ENCODE measurements around the gene TULP4.
A peak's percentile ranks its signal among the peaks of the same experiment; 100 is the strongest.
"Not testable (repeated sequence)": the region's sequence is repeated elsewhere in the genome, so short reads cannot be mapped to it uniquely, and the experiment has no call there.

TULP4 gene

GRCh38 chr6:158398252-158399024, 86.2 kb downstream of the TULP4 start:
- FAIRE-seq = no peak

- no peak for FAIRE-seq
These were observed 86.9 kb downstream of the TULP4 start for GRCh38 chr6:158399040-158399700.

- no peak for FAIRE-seq
These were observed 89.9 kb downstream of the TULP4 start for GRCh38 chr6:158402184-158402583.

GRCh38 chr6:158405321-158405831, 93.1 kb downstream of the TULP4 start:
- FAIRE-seq = not testable (repeated sequence)

GRCh38 chr6:158405933-158406332, 93.7 kb downstream of the TULP4 start:
- FAIRE-seq = no peak

- no peak for FAIRE-seq
These were observed 94.5 kb downstream of the TULP4 start for GRCh38 chr6:158406736-158407135.

GRCh38 chr6:158408013-158408412, 95.7 kb downstream of the TULP4 start:
- FAIRE-seq = no peak

- FAIRE-seq = peak; percentile 87
These were observed 96.4 kb downstream of the TULP4 start for GRCh38 chr6:158408552-158409130.

- FAIRE-seq = no peak
These were observed 97.2 kb downstream of the TULP4 start for GRCh38 chr6:158409451-158409850.

GRCh38 chr6:158410784-158411183, 98.5 kb downstream of the TULP4 start:
- no peak for FAIRE-seq

- no peak for FAIRE-seq
These were observed 99.7 kb downstream of the TULP4 start for GRCh38 chr6:158411998-158412397.

GRCh38 chr6:158413028-158413427, 100.8 kb downstream of the TULP4 start:
- no peak for FAIRE-seq

- no peak for FAIRE-seq
These were observed 101.7 kb downstream of the TULP4 start for GRCh38 chr6:158413814-158414565.

GRCh38 chr6:158414851-158415262, 102.6 kb downstream of the TULP4 start:
- no peak for FAIRE-seq

- FAIRE-seq = no peak
These were observed 103.4 kb downstream of the TULP4 start for GRCh38 chr6:158415666-158416065.

GRCh38 chr6:158416883-158417759, 104.9 kb downstream of the TULP4 start:
- no peak for FAIRE-seq

- FAIRE-seq = no peak
These were observed 105.5 kb downstream of the TULP4 start for GRCh38 chr6:158417760-158418098.

- FAIRE-seq = no peak
These were observed 106.2 kb downstream of the TULP4 start for GRCh38 chr6:158418501-158418900.

- FAIRE-seq = no peak
These were observed 107.2 kb downstream of the TULP4 start for GRCh38 chr6:158419339-158419909.

- FAIRE-seq = no peak
These were observed 109.1 kb downstream of the TULP4 start for GRCh38 chr6:158421381-158421780.

- no peak for FAIRE-seq
These were observed 110.5 kb downstream of the TULP4 start for GRCh38 chr6:158422629-158423238.

All from islet of Langerhans (tissue), 1 donor.